H7 (cell line): ENCODE results near the gene SPACDR. TPM values are rescaled to one million over a fixed set of nuclear protein-coding genes. Genes with fewer than 3 reads are reported as not detected.

ENCODE experiments used
- DNase-seq: peaks from one replicate; pipeline ENCODE4 v3.0.0; 2012
- H3K27me3 ChIP-seq: 2 replicates; pipeline ENCODE4 v1.6.0; 2011; ENCODE audit warnings: mild to moderate bottlenecking, low read length; ENCODE audit not compliant: control insufficient read depth, insufficient read depth
- H3K36me3 ChIP-seq: replicated peaks from 2 replicates; pipeline ENCODE4 v1.5.1; 2011; ENCODE audit warnings: low read length; ENCODE audit not compliant: control insufficient read depth, insufficient read depth
- H3K4me3 ChIP-seq: 2 replicates; pipeline ENCODE4 v1.5.1; 2011; ENCODE audit warnings: low read depth, mild to moderate bottlenecking, control low read depth, low read length, moderate library complexity; ENCODE audit not compliant: insufficient read depth
- total RNA-seq: library from RNA; depleted of rRNA; stranded (reverse); fragments of >200 nt; shearing (Covaris generic); gene quantifications from 2 replicates; pipeline ENCODE4 v1.2.3, GENCODE V29; 2014

The SPACDR gene
- total RNA-seq, 1 experiment from 2014 or later, result 1.1 TPM

DNA sequence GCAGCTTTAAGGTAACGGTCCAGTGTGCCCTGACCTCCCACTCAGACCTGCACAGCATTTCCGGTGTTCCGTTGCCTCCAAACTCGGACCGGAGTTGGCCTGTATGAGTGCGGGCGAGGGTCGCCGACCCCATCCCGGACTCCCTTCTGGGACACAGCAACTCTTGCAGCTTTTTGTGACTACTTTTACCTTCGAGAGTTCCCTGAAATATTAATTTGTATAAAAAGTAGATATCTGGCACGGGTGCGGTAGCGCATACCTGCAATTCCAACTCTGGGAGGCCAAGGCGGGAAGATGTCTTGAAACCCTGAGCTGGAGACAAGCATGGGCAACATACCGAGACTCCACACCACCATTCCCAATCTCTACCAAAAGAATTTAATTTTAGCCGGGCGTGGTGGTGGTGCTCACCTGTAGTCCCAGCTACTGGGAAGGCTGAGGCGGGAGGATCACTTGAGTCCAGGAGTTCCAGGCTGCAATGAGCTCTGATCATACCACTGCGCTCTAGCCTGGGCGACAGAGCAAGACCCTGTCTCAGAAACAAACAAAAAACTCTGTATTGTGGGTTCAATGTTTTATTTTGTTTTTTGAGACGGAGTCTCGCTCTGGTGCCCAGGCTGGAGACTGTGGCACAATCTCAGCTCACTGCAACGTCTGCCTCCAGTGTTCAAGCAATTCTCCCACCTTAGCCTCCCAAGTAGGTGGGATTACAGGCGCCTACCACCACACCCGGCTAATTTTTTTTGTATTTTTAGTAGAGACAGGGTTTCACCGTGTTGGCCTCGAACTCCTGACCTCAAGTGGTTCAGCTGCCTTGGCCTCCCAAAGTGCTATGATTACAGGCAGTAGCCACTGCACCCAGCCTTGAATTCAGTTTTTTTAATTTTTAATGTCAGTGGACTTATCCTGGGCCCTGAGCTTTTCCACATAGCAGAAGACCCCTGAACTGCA, 26.6 kb downstream of the SPACDR start:
- Histone ChIP-seq H3K4me3 (no peak overlapping the region), H3K27me3 (no peaks in the 10 kb centered on the region), H3K36me3 (peaks cover 18% of the 10 kb centered on the region)
- DNase-seq, result no peak

- Histone ChIP-seq H3K27me3 (no peaks in the 10 kb centered on the region), H3K4me3 (peak overlapping the region; percentile 96), H3K36me3 (peaks cover 25% of the 10 kb centered on the region)
- peak; percentile 87 for DNase-seq
Measured at GRCh38 chr7:100435401-100436304, 28.4 kb downstream of the SPACDR start.

DNA sequence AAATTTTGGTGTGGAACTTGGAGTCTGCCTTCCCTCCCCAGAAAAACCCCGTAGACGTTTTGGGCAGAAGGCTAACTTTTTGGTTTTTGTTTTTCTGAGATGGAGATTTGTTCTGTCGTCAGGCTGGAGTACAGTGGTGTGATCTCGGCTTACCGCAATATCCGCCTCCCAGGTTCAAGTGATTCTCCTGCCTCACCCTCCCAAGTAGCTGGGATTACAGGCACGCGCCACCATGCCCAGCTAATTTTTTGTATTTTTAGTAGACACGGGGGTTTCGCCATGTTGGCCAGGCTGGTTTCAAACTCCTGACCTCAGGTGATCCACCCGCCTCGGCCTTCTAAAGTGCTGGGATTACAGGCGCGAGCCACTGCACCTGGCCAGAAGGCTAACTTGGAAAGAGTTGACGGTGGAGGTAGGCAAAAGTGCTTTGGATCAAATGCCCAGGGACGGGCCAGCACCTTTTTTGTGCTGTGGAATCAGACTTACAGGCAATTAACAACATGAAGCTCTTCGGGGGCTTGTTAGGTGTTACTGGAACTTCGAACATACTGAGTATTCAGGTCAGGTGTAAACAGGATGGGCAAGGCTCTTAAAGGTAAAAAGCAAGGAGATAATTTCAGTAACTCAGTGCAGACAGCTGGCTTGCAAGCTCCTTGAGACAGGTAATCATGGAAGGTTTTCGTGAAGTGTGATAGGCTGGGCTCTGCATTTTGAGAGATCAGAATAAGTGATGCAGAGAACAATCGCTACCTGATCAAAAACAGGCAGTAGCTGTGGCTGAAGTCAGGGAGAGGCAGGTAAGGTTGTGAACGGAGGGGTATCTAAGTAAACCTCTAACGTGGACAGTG, 29.5 kb downstream of the SPACDR start:
- H3K4me3 ChIP-seq, result peak overlapping the region; percentile 96
- H3K36me3 ChIP-seq, result peaks cover 25% of the 10 kb centered on the region
- no peaks in the 10 kb centered on the region for H3K27me3 ChIP-seq
- DNase-seq, result no peak

- DNase-seq, result no peak
- H3K27me3 ChIP-seq, result no peaks in the 10 kb centered on the region
- peaks cover 25% of the 10 kb centered on the region for H3K36me3 ChIP-seq
- no peak overlapping the region for H3K4me3 ChIP-seq
Measured at GRCh38 chr7:100433592-100434296, 30.3 kb downstream of the SPACDR start.

GRCh38 chr7:100433276-100433591, 30.8 kb downstream of the SPACDR start:
- H3K4me3 ChIP-seq, result no peak overlapping the region
- no peak for DNase-seq
- H3K36me3 ChIP-seq, result peaks cover 25% of the 10 kb centered on the region
- no peaks in the 10 kb centered on the region for H3K27me3 ChIP-seq

DNA sequence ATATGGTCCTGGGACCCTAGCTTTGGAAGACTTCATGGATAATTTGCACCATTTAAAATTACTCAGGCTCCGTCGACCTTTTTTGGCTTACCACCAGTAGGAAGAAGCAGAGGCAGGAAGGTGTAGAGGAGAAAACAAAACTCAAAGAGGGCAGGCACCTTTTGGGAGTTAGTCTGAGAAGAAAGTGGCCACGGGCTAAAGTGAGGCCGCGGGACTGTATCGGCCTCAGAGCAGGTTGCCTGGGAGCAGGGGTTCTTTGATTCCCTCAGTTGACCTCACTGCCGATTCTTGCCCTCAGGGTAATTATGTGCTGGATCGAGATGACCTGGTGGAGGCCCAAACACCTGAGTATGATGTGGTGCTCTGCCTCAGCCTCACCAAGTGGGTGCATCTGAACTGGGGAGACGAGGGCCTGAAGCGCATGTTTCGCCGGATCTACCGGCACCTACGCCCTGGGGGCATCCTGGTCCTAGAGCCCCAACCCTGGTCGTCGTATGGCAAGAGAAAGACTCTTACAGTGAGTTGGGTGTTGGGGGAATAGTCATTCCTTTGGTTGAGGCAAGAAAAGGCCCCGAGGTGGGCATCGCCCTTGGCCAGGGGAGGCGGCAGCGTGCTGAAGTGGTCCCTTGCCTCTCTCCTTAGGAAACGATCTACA, 31.3 kb downstream of the SPACDR start:
- Histone ChIP-seq H3K4me3 (no peak overlapping the region), H3K36me3 (peaks cover 25% of the 10 kb centered on the region), H3K27me3 (peaks cover 2% of the 10 kb centered on the region)
- DNase-seq, result peak; percentile 17

DNA sequence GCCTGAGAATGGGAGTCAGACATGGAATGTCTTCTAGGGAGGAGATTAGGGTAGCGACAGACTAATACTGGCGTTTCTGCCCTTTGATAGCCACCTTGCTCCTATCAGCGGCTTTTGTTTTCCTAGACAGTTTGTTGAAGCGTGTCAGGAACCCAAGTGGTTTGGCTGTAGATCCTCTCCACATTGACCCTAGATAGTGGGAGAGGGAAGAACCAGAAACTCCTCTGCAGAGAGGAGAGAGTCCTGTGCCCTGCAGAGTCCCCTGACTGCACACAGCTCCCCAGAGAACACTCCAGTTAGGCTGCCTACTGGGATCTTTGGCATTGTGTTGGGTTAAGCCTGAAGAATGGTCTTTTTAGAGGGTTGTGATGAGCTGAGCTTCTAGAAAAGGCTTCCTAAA, 32.0 kb downstream of the SPACDR start:
- no peak for DNase-seq
- Histone ChIP-seq H3K4me3 (no peak overlapping the region), H3K27me3 (peaks cover 5% of the 10 kb centered on the region), H3K36me3 (peaks cover 25% of the 10 kb centered on the region)

GRCh38 chr7:100431286-100431735, 32.7 kb downstream of the SPACDR start:
- Histone ChIP-seq H3K36me3 (peaks cover 25% of the 10 kb centered on the region), H3K27me3 (peaks cover 5% of the 10 kb centered on the region), H3K4me3 (0 out of 2 replicates have a peak overlapping the region, but pooled peaks have one; percentile 3)
- peak; percentile 36 for DNase-seq

GRCh38 chr7:100430493-100431285, 33.4 kb downstream of the SPACDR start:
- peaks cover 5% of the 10 kb centered on the region for H3K27me3 ChIP-seq
- DNase-seq, result peak; percentile 66
- H3K36me3 ChIP-seq, result peaks cover 25% of the 10 kb centered on the region
- peak overlapping the region; percentile 89 for H3K4me3 ChIP-seq

DNA sequence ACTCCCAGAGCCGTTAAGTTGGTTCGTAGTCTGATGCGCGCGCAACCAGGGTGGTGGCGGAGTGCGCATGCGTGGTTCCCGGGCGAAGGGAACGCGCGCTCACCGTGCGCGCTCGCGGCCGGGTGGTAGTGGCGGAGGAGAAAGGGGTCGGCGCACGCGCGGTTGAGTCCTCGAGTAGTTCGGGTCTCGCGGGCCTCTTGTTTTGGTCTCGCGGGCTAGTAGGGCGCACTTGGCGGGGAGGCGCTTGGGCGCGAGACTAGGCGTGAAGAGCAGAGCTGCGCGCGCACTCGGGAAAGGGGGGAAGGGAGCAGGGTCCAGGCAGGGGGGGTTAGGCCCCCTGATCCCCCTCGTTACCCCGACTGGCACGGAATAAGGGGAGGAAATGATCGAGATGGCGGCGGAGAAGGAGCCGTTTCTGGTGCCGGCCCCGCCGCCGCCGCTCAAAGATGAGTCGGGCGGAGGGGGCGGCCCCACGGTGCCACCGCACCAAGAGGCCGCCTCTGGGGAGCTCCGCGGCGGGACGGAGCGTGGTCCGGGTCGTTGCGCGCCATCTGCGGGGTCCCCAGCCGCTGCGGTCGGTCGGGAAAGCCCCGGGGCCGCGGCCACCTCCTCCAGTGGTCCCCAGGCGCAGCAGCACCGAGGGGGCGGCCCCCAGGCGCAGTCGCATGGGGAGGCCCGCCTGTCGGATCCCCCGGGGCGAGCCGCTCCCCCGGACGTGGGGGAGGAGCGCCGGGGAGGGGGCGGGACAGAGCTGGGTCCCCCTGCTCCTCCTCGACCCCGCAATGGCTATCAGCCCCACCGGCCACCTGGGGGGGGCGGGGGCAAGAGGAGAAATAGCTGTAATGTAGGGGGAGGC, 34.2 kb downstream of the SPACDR start, which contains the start of gene MEPCE:
Gene MEPCE (plus strand): TSS at position 195 of the 856 bp plus-strand sequence. CDS start 188 bp downstream, at position 383.
- Histone ChIP-seq H3K4me3 (peak within 1 kb of the TSS; percentile 89), H3K27me3 (peaks cover 5% of the 10 kb centered on the region), H3K36me3 (peaks cover 24% of the 10 kb centered on the region)
- peak; percentile 99 for DNase-seq

DNA sequence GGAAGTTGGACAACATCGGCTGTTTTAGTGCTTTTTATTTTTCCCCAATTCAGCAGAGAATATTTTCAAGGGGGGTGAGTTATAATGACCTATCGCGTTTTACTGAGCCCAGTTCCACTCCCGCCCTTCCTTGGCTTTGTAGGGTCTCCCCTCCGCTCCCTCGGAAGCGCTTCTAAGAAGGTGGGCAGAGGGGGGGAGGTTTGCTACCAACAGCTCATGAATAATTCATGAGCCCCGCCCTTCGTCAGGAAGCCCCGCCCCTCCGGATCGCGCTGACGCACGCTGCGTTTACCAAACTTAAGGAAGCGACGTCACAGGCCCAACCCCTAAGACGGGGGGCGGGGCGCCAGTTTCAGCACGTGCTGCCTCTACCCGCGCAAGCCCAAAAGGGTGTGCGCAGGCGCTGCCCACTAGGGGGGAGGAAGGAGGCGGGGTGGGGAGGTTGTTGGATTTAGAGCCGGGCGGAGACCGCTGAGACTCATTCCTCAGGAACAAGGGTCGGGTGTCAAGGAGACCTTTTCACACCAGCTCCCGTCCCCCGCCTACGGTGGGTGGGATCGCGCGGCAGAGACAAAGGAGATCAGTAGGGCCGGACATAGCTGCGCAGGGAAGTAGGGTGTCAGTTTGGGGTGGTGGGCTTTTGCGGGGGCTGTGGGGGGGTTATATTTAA, 35.0 kb downstream of the SPACDR start:
- H3K4me3 ChIP-seq, result peak overlapping the region; percentile 89
- peaks cover 5% of the 10 kb centered on the region for H3K27me3 ChIP-seq
- H3K36me3 ChIP-seq, result peaks cover 20% of the 10 kb centered on the region
- DNase-seq, result peak; percentile 97
